ENCODE data around the gene GSTM3. TPM values are rescaled to one million over a fixed set of nuclear protein-coding genes. Genes with fewer than 3 reads are reported as not detected.

The GSTM3 gene
- total and polyA plus RNA-seq, 10 of the 15 experiments (the other 5 are each of a cell fraction or from before 2014, with no cell fraction given) = not detected

DNA sequence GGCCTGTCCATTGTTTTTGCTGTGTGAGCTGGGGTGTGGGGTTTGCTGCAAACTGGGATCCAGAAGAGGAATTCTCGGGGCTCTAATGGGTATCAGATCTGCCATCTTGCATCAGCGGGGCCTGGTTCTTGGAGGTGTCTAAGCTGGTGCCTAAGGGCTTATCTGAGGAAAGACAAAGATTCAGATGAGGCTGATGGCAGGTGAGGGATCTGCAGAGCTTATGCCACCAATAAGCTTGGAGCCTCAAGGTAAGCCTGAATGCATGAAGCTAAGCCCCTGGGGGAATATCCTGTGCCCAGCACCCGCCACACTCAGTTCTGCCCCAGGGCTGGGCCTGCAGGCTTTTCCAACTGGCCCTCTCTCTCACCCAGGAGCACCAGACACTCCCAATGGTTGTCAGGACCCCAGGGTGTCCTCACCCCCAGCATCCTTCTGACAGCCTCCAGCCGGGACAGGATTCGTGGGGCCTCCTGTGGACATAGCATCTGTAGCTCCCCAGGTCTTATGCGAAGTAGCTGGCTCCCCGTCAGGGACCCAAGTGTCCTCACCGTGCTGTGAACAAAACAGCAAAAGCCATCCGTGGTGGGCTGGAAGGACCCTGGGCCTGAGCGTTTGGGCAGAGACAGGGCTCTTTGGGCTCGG, 9.5 kb upstream of the GSTM3 start (continued):
- TF ChIP-seq CHD1 (IDR thresholded peaks at IDR 0.05; ENCODE audit: low read depth, low read length) = no peak
- TF ChIP-seq MTA3 (IDR thresholded peaks at IDR 0.05; ENCODE audit: borderline replicate concordance, low read length) = no peak

GRCh38 chr1:109749221-109749620, 8.4 kb upstream of the GSTM3 start:
- Histone ChIP-seq H3K9ac (ENCODE audit: control insufficient read depth, insufficient read depth, low read length) (no peak overlapping the region), H3K4me3 (no peak overlapping the region), H3K4me1 (ENCODE audit: control insufficient read depth, insufficient read depth, low read length) (no peaks in the 10 kb centered on the region), H3K27me3 (replicated peaks in 1 of 2; ENCODE audit: control insufficient read depth in 2 of 2, insufficient read depth in 2 of 2, low read length in 1 of 2) (peaks cover 8 to 13% of the 10 kb centered on the region in 2 experiments), H2AFZ (ENCODE audit: control insufficient read depth, low read depth, low read length) (no peak overlapping the region), H3K4me2 (ENCODE audit: control insufficient read depth, insufficient read depth) (no peak overlapping the region), H3K27ac (ENCODE audit: control insufficient read depth, insufficient read depth) (no peak overlapping the region), H3K36me3 (ENCODE audit: control insufficient read depth in 2 of 2, insufficient read depth in 2 of 2, low read length in 1 of 2) (no peaks in the 10 kb centered on the region), H3K79me2 (ENCODE audit: control insufficient read depth, insufficient read depth, low read length) (no peaks in the 10 kb centered on the region), H4K20me1 (ENCODE audit: control insufficient read depth, insufficient read depth) (no peaks in the 10 kb centered on the region), H3K9me3 (replicated peaks; ENCODE audit: control insufficient read depth, insufficient read depth, low read length) (no peaks in the 10 kb centered on the region; the same call in 2 of the 3 replicates)
- no peak for ATAC-seq
- ChIA-PET CTCF (interaction anchor here (1.0 to 1.4 kb wide), 3 partner anchors 109 to 236 kb away, joined by 3 to 5 read pairs (median 4); partner anchors contain the start of gene AHCYL1), SMC1A (ENCODE audit: uncharacterized antibody, unreplicated experiment) (interaction anchor here (1.0 kb wide), 1 partner anchor 35 kb away, joined by 3 read pairs; no protein-coding TSS in a partner anchor), POLR2A (no interaction called here), RAD21 (ENCODE audit: unreplicated experiment) (interaction anchor here (1.6 kb wide), 1 partner anchor 203 kb away, joined by 4 read pairs; no protein-coding TSS in a partner anchor)
- DNase-seq (ENCODE audit: low read depth, low spot score) = no peak
- in situ Hi-C loops (cut with MboI) = no loop called here
- no peak for FAIRE-seq
- no TSS peak for BruUV-seq (replicated peaks)
- intact Hi-C loops (cut with micrococcal nuclease; ENCODE audit: unreplicated experiment) = no loop called here
- TF ChIP-seq ZNF217 (IDR thresholded peaks at IDR 0.05) = no peak
- TF ChIP-seq TAF1 (IDR thresholded peaks at IDR 0.05; ENCODE audit: borderline replicate concordance, low read depth, low read length) = no peak
- TF ChIP-seq, protein P1, sequence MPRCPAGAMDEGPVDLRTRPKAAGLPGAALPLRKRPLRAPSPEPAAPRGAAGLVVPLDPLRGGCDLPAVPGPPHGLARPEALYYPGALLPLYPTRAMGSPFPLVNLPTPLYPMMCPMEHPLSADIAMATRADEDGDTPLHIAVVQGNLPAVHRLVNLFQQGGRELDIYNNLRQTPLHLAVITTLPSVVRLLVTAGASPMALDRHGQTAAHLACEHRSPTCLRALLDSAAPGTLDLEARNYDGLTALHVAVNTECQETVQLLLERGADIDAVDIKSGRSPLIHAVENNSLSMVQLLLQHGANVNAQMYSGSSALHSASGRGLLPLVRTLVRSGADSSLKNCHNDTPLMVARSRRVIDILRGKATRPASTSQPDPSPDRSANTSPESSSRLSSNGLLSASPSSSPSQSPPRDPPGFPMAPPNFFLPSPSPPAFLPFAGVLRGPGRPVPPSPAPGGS (IDR thresholded peaks at IDR 0.05; ENCODE audit: borderline replicate concordance, insufficient read depth, low read depth, low read length, poor library complexity, severe bottlenecking) = no peak
- TF ChIP-seq LARP7 (IDR thresholded peaks at IDR 0.05) = no peak
- no peak for TF ChIP-seq TCF7 (IDR thresholded peaks at IDR 0.05; ENCODE audit: borderline replicate concordance)
- TF ChIP-seq SREBF1 (IDR thresholded peaks at IDR 0.05; ENCODE audit: low read length) = no peak
- TF ChIP-seq MYB (IDR thresholded peaks at IDR 0.05; ENCODE audit: borderline replicate concordance, low read depth, low read length) = no peak
- no peak for TF ChIP-seq ZBED1 (IDR thresholded peaks at IDR 0.05; ENCODE audit: borderline replicate concordance)
- TF ChIP-seq BRCA1 (IDR thresholded peaks at IDR 0.05; ENCODE audit: low read depth, low read length) = no peak
- no peak for TF ChIP-seq MYC (IDR thresholded peaks at IDR 0.05; ENCODE audit: insufficient read depth, insufficient read length, insufficient replicate concordance, low read length, severe bottlenecking)
- TF ChIP-seq CREM (IDR thresholded peaks at IDR 0.05; ENCODE audit: low read depth) = no peak
- TF ChIP-seq EED (IDR thresholded peaks at IDR 0.05; ENCODE audit: low read depth) = no peak
- TF ChIP-seq RFX5 (IDR thresholded peaks at IDR 0.05; ENCODE audit: low read depth, low read length) = no peak
- TF ChIP-seq MTA3 (IDR thresholded peaks at IDR 0.05; ENCODE audit: borderline replicate concordance, low read length) = no peak
- no peak for TF ChIP-seq SUZ12 (IDR thresholded peaks at IDR 0.05; ENCODE audit: unreplicated experiment)
- no peak for TF ChIP-seq IRF3 (IDR thresholded peaks at IDR 0.05)
- TF ChIP-seq NR2F1 (conservative IDR thresholded peaks at IDR 0.05) = no peak
- no peak for TF ChIP-seq FOS (IDR thresholded peaks at IDR 0.05; ENCODE audit: borderline replicate concordance, extremely low read depth, insufficient read length)
- TF ChIP-seq, protein P2, sequence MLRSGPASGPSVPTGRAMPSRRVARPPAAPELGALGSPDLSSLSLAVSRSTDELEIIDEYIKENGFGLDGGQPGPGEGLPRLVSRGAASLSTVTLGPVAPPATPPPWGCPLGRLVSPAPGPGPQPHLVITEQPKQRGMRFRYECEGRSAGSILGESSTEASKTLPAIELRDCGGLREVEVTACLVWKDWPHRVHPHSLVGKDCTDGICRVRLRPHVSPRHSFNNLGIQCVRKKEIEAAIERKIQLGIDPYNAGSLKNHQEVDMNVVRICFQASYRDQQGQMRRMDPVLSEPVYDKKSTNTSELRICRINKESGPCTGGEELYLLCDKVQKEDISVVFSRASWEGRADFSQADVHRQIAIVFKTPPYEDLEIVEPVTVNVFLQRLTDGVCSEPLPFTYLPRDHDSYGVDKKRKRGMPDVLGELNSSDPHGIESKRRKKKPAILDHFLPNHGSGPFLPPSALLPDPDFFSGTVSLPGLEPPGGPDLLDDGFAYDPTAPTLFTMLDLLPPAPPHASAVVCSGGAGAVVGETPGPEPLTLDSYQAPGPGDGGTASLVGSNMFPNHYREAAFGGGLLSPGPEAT (IDR thresholded peaks at IDR 0.05; ENCODE audit: low read depth) = no peak
- no peak for TF ChIP-seq IKZF1 (conservative IDR thresholded peaks at IDR 0.05)

Measured in GM12878 (cell line).